Body of pancreas (tissue), 4 donors: Measurements from ENCODE around the gene ENO3. TPM values are rescaled to one million over a fixed set of nuclear protein-coding genes. Genes with fewer than 3 reads are reported as not detected.

Source experiments
- ATAC-seq: fragments of 150-250 bp; one replicate; pipeline ENCODE4 v1.9.1; 2016
- DNase-seq, 4 donors: peaks; one replicate each; pipeline ENCODE4 v3.0.0-alpha.2; 2019
- H3K27ac ChIP-seq, 4 donors: fragments of 200-600 bp; sonication (generic); 1 replicate in 3 of 4; 2 replicates in 1 of 4; pipeline versions ENCODE4 v1.5.1 to v1.6.1; 2016 to 2019; ENCODE audit warnings: mild to moderate bottlenecking in 1 of 4, mixed read lengths in 1 of 4, moderate library complexity in 1 of 4
- H3K27me3 ChIP-seq, 2 donors: fragments of 200-600 bp; sonication (generic); one replicate each; pipeline ENCODE4 v1.6.0; 2016; ENCODE audit warnings: mild to moderate bottlenecking in 1 of 2
- H3K36me3 ChIP-seq, 2 donors: fragments of 200-600 bp; sonication (generic); replicated peaks in 1 of 2; 2 replicates each; pipeline ENCODE4 v1.5.1; 2016; ENCODE audit warnings: low read depth in 2 of 2; ENCODE audit not compliant: insufficient read depth in 1 of 2
- H3K4me1 ChIP-seq: fragments of 200-600 bp; sonication (generic); one replicate; pipeline ENCODE4 v1.6.0; 2016
- H3K4me3 ChIP-seq, 2 donors: fragments of 200-600 bp; sonication (generic); 1 replicate in 1 of 2; 2 replicates in 1 of 2; pipeline ENCODE4 v1.5.1; 2016 to 2019
- H3K9me3 ChIP-seq, 3 donors: fragments of 200-600 bp; sonication (generic); 1 replicate in 2 of 3; 2 replicates in 1 of 3; pipeline ENCODE4 v1.5.1; 2016
- CTCF ChIP-seq, 7 experiments: fragments of 450-650 bp in 4 of 7; fragments of 200-600 bp in 3 of 7; sonication (generic) in 3 of 7; IDR thresholded peaks; one replicate each; pipeline ENCODE4 v1.5.1; 2016 to 2019; ENCODE audit warnings: antibody characterized with exemption in 7 of 7
- POLR2A ChIP-seq, 3 donors: fragments of 450-650 bp; IDR thresholded peaks; one replicate each; pipeline ENCODE4 v1.6.1; 2016; ENCODE audit warnings: antibody characterized with exemption in 3 of 3, mild to moderate bottlenecking in 2 of 3
- WGBS, 2 donors: methylation state at CpG; one replicate each; pipeline ENCODE4 v1.1.5; 2017; 5-methylcytosine and 5-hydroxymethylcytosine counted together
- intact Hi-C: fragments of 100-400 bp; cut with DNase I; formaldehyde crosslinking; loops from one replicate; pipeline ENCODE4 v1.15.1; 2023
- total RNA-seq, 2 donors: library from RNA; depleted of rRNA; stranded (reverse); fragments of >200 nt; gene quantifications; one replicate each; pipeline ENCODE4 v1.1.0, GENCODE V29; 2016

The ENO3 gene
- total RNA-seq, 2 donors from 2014 or later = 3.3 to 3.6 TPM

DNA sequence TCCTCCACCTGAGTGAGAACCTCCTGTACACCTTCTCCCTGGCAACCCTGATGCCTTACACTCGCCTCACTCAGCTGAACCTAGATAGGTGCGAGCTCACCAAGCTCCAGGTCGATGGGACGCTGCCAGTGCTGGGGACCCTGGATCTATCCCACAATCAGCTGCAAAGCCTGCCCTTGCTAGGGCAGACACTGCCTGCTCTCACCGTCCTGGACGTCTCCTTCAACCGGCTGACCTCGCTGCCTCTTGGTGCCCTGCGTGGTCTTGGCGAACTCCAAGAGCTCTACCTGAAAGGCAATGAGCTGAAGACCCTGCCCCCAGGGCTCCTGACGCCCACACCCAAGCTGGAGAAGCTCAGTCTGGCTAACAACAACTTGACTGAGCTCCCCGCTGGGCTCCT is 18.2 kb upstream of the ENO3 start:
- Histone ChIP-seq H3K27me3 (no peaks in the 10 kb centered on the region), H3K4me1 (peaks cover 6% of the 10 kb centered on the region), H3K36me3 (peaks cover 0 to 5% of the 10 kb centered on the region in 2 donors), H3K27ac (no peak overlapping the region), H3K4me3 (no peak overlapping the region), H3K9me3 (no peaks in the 10 kb centered on the region)
- ATAC-seq (no peak), DNase-seq (no peak)
- TF ChIP-seq POLR2A (IDR thresholded peaks at IDR 0.05) (no peak), CTCF (IDR thresholded peaks at IDR 0.05) (no peak)
- intact Hi-C loops = no loop called here
- WGBS, 2 donors = 85 to 86% methylated on average over 1 to 12 of the region's 12 CpGs

DNA sequence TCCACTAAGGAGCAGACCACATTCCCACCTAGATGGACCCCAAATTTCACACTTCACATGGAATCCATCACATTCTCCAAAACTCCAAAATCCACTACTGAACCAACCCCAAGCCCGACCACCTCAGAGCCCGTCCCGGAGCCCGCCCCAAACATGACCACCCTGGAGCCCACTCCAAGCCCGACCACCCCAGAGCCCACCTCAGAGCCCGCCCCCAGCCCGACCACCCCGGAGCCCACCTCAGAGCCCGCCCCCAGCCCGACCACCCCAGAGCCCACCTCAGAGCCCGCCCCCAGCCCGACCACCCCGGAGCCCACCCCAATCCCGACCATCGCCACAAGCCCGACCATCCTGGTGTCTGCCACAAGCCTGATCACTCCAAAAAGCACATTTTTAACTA is 17.3 kb upstream of the ENO3 start:
- peaks cover 0 to 9% of the 10 kb centered on the region in 2 donors for H3K36me3 ChIP-seq
- no peak overlapping the region for H3K4me3 ChIP-seq
- intact Hi-C loops = no loop called here
- TF ChIP-seq POLR2A (IDR thresholded peaks at IDR 0.05) = no peak
- TF ChIP-seq CTCF (IDR thresholded peaks at IDR 0.05) = no peak
- no peak overlapping the region for H3K27ac ChIP-seq
- no peak for DNase-seq
- peaks cover 12% of the 10 kb centered on the region for H3K4me1 ChIP-seq
- H3K9me3 ChIP-seq = no peaks in the 10 kb centered on the region
- no peaks in the 10 kb centered on the region for H3K27me3 ChIP-seq
- 60 to 62% methylated on average over 9 to 15 of the region's 16 CpGs for WGBS, 2 donors
- no peak for ATAC-seq

DNA sequence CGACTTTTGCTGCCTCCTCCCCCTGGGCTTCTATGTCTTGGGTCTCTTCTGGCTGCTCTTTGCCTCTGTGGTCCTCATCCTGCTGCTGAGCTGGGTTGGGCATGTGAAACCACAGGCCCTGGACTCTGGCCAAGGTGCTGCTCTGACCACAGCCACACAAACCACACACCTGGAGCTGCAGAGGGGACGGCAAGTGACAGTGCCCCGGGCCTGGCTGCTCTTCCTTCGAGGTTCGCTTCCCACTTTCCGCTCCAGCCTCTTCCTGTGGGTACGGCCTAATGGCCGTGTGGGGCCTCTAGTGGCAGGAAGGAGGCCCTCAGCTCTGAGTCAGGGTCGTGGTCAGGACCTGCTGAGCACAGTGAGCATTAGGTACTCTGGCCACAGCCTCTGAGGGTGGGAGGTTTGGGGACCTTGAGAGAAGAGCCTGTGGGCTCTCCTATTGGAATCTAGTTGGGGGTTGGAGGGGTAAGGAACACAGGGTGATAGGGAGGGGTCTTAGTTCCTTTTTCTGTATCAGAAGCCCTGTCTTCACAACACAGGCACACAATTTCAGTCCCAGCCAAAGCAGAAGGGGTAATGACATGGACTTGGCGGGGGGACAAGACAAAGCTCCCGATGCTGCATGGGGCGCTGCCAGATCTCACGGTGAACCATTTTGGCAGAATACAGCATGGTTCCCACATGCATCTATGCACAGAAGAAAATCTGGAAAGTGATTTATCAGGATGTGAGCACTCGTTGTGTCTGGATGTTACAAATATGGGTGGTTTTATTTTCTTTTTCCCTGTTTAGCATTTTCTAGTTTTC is 16.5 kb upstream of the ENO3 start:
- Histone ChIP-seq H3K27me3 (no peaks in the 10 kb centered on the region), H3K9me3 (no peaks in the 10 kb centered on the region), H3K36me3 (peaks cover 0 to 9% of the 10 kb centered on the region in 2 donors), H3K27ac (no peak overlapping the region), H3K4me3 (no peak overlapping the region), H3K4me1 (peaks cover 18% of the 10 kb centered on the region)
- peak; percentile 9 for ATAC-seq
- 18 to 27% methylated on average over 12 to 14 of the region's 14 CpGs for WGBS, 2 donors
- TF ChIP-seq POLR2A (IDR thresholded peaks at IDR 0.05) (no peak), CTCF (IDR thresholded peaks at IDR 0.05) (peak in 1 of 7 experiments; percentile 21)
- peak in 3 of 4 donors; percentile 33 to 52 (median 35) for DNase-seq
- intact Hi-C loops = no loop called here

GRCh38 chr17:4935650-4936049 is 15.3 kb upstream of the ENO3 start:
- Histone ChIP-seq H3K27me3 (no peaks in the 10 kb centered on the region), H3K27ac (no peak overlapping the region), H3K4me3 (no peak overlapping the region), H3K36me3 (peaks cover 0 to 9% of the 10 kb centered on the region in 2 donors), H3K9me3 (no peaks in the 10 kb centered on the region), H3K4me1 (peaks cover 18% of the 10 kb centered on the region)
- ATAC-seq (no peak), DNase-seq (no peak)
- no peak for TF ChIP-seq CTCF (IDR thresholded peaks at IDR 0.05)
- TF ChIP-seq POLR2A (IDR thresholded peaks at IDR 0.05) = no peak
- intact Hi-C loops = no loop called here

DNA sequence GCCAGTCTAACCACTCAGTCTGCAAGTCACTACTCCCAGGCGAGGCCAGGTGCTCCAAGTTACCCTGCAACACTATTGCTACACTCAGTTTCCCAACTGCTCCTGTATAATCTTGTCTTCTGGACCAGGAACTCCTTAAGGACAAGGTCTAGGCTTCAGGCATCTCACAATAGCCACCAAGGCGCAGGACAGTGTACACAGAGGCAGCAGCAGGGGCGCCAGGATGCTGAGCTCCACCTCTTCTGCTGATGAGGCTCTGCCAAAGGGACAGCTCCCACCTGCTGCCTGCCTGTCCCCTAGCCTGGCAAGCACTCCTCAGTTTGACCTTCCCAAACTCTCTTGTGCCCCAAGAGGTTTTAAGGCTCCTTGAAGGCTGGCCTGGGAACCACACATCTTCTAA is 14.5 kb upstream of the ENO3 start:
- ATAC-seq = no peak

More for the DNA sequence above, 14.5 kb upstream of the ENO3 start:
- peaks cover 0 to 9% of the 10 kb centered on the region in 2 donors for H3K36me3 ChIP-seq
- H3K27me3 ChIP-seq = no peaks in the 10 kb centered on the region
- peaks cover 25% of the 10 kb centered on the region for H3K4me1 ChIP-seq
- no peak overlapping the region for H3K4me3 ChIP-seq
- no peaks in the 10 kb centered on the region for H3K9me3 ChIP-seq
- WGBS, 2 donors = 83 to 92% methylated on average over 3 of the region's 3 CpGs
- DNase-seq = no peak
- no peak overlapping the region for H3K27ac ChIP-seq
- TF ChIP-seq POLR2A (IDR thresholded peaks at IDR 0.05) = no peak
- no peak for TF ChIP-seq CTCF (IDR thresholded peaks at IDR 0.05)
- intact Hi-C loops = no loop called here
